H9 (cell line): ENCODE data around the gene RBPJL. TPM values are rescaled to one million over a fixed set of nuclear protein-coding genes. Genes with fewer than 3 reads are reported as not detected.

Experiments
- DNase-seq: peaks from one replicate; pipeline ENCODE4 v3.0.0-alpha.2; 2017
- H2AFZ ChIP-seq: one replicate; pipeline ENCODE4 v1.6.1; 2013; ENCODE audit warnings: mild to moderate bottlenecking, low read length, control low read depth, moderate library complexity
- H2AK5ac ChIP-seq: 2 replicates; pipeline ENCODE4 v1.6.1; 2013; ENCODE audit warnings: low read length, control low read depth, mixed read lengths; ENCODE audit not compliant: insufficient read length
- H2BK120ac ChIP-seq: one replicate; pipeline ENCODE4 v1.6.1; 2013; ENCODE audit warnings: low read depth, mild to moderate bottlenecking, low read length, control low read depth, inconsistent platforms; ENCODE audit not compliant: poor library complexity, severe bottlenecking
- H2BK12ac ChIP-seq: 2 replicates; pipeline ENCODE4 v1.6.1; 2013; ENCODE audit warnings: low read length, control low read depth, mixed read lengths, low read depth; ENCODE audit not compliant: insufficient read length
- H2BK15ac ChIP-seq: 2 replicates; pipeline ENCODE4 v1.6.1; 2013; ENCODE audit warnings: low read depth, low read length, control low read depth
- H2BK20ac ChIP-seq: one replicate; pipeline ENCODE4 v1.6.1; 2013; ENCODE audit warnings: low read depth, mild to moderate bottlenecking, low read length, control low read depth, inconsistent platforms; ENCODE audit not compliant: poor library complexity, severe bottlenecking
- H2BK5ac ChIP-seq: 2 replicates; pipeline ENCODE4 v1.6.1; 2013; ENCODE audit warnings: low read length, control low read depth, mixed read lengths; ENCODE audit not compliant: insufficient read length
- H3K14ac ChIP-seq: 2 replicates; pipeline ENCODE4 v1.6.1; 2013; ENCODE audit warnings: low read length, control low read depth; ENCODE audit not compliant: insufficient read depth
- H3K18ac ChIP-seq: 2 replicates; pipeline ENCODE4 v1.6.1; 2013; ENCODE audit warnings: low read depth, mild to moderate bottlenecking, mixed read lengths, low read length, control low read depth; ENCODE audit not compliant: insufficient read length
- H3K23ac ChIP-seq: 2 replicates; pipeline ENCODE4 v1.6.1; 2013; ENCODE audit warnings: low read length, control low read depth, mixed read lengths, low read depth; ENCODE audit not compliant: insufficient read length
- H3K23me2 ChIP-seq: 2 replicates; pipeline ENCODE4 v1.6.1; 2013; ENCODE audit warnings: low read depth, mild to moderate bottlenecking, mixed read lengths, low read length, control low read depth; ENCODE audit not compliant: insufficient read length, poor library complexity, severe bottlenecking
- H3K27ac ChIP-seq: 2 replicates; pipeline ENCODE4 v1.5.1; 2013; ENCODE audit warnings: low read length, control low read depth, mixed read lengths, low read depth; ENCODE audit not compliant: insufficient read length
- H3K27me3 ChIP-seq: 2 replicates; pipeline ENCODE4 v1.6.1; 2013; ENCODE audit warnings: low read length, control low read depth, inconsistent platforms; ENCODE audit not compliant: insufficient read depth
- H3K4ac ChIP-seq: 2 replicates; pipeline ENCODE4 v1.6.1; 2013; ENCODE audit warnings: low read depth, mild to moderate bottlenecking, control low read depth, inconsistent platforms, low read length, moderate library complexity
- H3K4me1 ChIP-seq: 2 replicates; pipeline ENCODE4 v1.6.1; 2013; ENCODE audit warnings: low read length, control low read depth, inconsistent platforms; ENCODE audit not compliant: insufficient read depth
- H3K4me2 ChIP-seq: 2 replicates; pipeline ENCODE4 v1.6.1; 2013; ENCODE audit warnings: low read length, control low read depth, mixed read lengths; ENCODE audit not compliant: insufficient read length, insufficient read depth
- H3K56ac ChIP-seq: 2 replicates; pipeline ENCODE4 v1.6.1; 2013; ENCODE audit warnings: low read depth, mild to moderate bottlenecking, mixed read lengths, low read length, control low read depth; ENCODE audit not compliant: insufficient read length
- H3K79me1 ChIP-seq: 2 replicates; pipeline ENCODE4 v1.6.1; 2013; ENCODE audit warnings: low read depth, mild to moderate bottlenecking, moderate library complexity, low read length, control low read depth, inconsistent platforms; ENCODE audit not compliant: insufficient read depth, poor library complexity, severe bottlenecking
- H3K79me2 ChIP-seq: 2 replicates; pipeline ENCODE4 v1.6.1; 2013; ENCODE audit warnings: low read length, control low read depth, inconsistent platforms; ENCODE audit not compliant: insufficient read depth
- H3K9ac ChIP-seq: 2 replicates; pipeline ENCODE4 v1.6.1; 2013; ENCODE audit warnings: low read length, control low read depth, mixed read lengths; ENCODE audit not compliant: insufficient read length; ENCODE audit errors: extremely low read depth
- H3K9me3 ChIP-seq: one replicate; pipeline ENCODE4 v1.6.1; 2013; ENCODE audit warnings: low read depth, low read length, inconsistent platforms; ENCODE audit not compliant: control insufficient read depth
- H3T11ph ChIP-seq: one replicate; pipeline ENCODE4 v1.6.1; 2013; ENCODE audit warnings: mild to moderate bottlenecking, low read length, control low read depth, inconsistent platforms
- H4K20me1 ChIP-seq: one replicate; pipeline ENCODE4 v1.6.1; 2013; ENCODE audit not compliant: control insufficient read depth, insufficient read length, insufficient read depth
- H4K5ac ChIP-seq: 2 replicates; pipeline ENCODE4 v1.6.1; 2013; ENCODE audit warnings: low read depth, mild to moderate bottlenecking, mixed read lengths, low read length, control low read depth; ENCODE audit not compliant: insufficient read length
- H4K8ac ChIP-seq: replicated peaks from 2 replicates; pipeline ENCODE4 v1.6.1; 2013; ENCODE audit warnings: low read length, control low read depth, mixed read lengths, low read depth; ENCODE audit not compliant: insufficient read length
- H4K91ac ChIP-seq: 2 replicates; pipeline ENCODE4 v1.6.1; 2013; ENCODE audit warnings: low read depth, mild to moderate bottlenecking, moderate library complexity, mixed read lengths, low read length, control low read depth; ENCODE audit not compliant: insufficient read length
- H3K27ac Mint-ChIP-seq, 3 experiments: 2 replicates in 2 of 3; 3 replicates in 1 of 3; pipeline ENCODE4 v1.8.0; 2020 to 2021; ENCODE audit warnings: mixed read lengths in 3 of 3, mild to moderate bottlenecking in 1 of 3, moderate library complexity in 1 of 3
- H3K27me3 Mint-ChIP-seq: 2 replicates; pipeline ENCODE4 v1.8.0; 2021; ENCODE audit warnings: low read depth, mild to moderate bottlenecking, moderate library complexity, mixed read lengths
- H3K36me3 Mint-ChIP-seq, 3 experiments: 2 replicates in 2 of 3; 3 replicates in 1 of 3; pipeline ENCODE4 v1.8.0; 2020 to 2021; ENCODE audit warnings: low read depth in 3 of 3, mixed read lengths in 3 of 3; ENCODE audit not compliant: insufficient read depth in 1 of 3
- H3K4me1 Mint-ChIP-seq, 2 experiments: 2 replicates each; pipeline ENCODE4 v1.8.0; 2020; ENCODE audit warnings: mixed read lengths in 2 of 2
- H3K4me3 Mint-ChIP-seq, 2 experiments: 2 replicates in 1 of 2; 3 replicates in 1 of 2; pipeline ENCODE4 v1.8.0; 2020 to 2021; ENCODE audit warnings: mild to moderate bottlenecking in 2 of 2, mixed read lengths in 2 of 2, moderate library complexity in 1 of 2
- H3K9me3 Mint-ChIP-seq, 2 experiments: 2 replicates in 1 of 2; 3 replicates in 1 of 2; pipeline ENCODE4 v1.8.0; 2020; ENCODE audit warnings: mild to moderate bottlenecking in 2 of 2, mixed read lengths in 2 of 2, moderate library complexity in 1 of 2
- WGBS: extraction: QIAGEN DNeasy Blood & Tissue Kit; methylation state at CpG from one replicate; pipeline ENCODE4 v1.1.7; 2013; ENCODE audit warnings: missing lambda C conversion rate, low lambda C conversion rate, mixed read lengths; ENCODE audit not compliant: insufficient read length; ENCODE audit errors: extremely low coverage; 5-methylcytosine and 5-hydroxymethylcytosine counted together
- total RNA-seq: library from RNA; stranded (reverse); gene quantifications from 2 replicates; pipeline ENCODE4 v1.2.1, GENCODE V29; 2021
- TF ChIP-seq, protein P1 (sequence below): fragments of 200-600 bp; sonication (generic); conservative IDR thresholded peaks from 3 replicates; pipeline ENCODE4 v1.8.0; 2021; ENCODE audit warnings: antibody characterized with exemption, mild to moderate bottlenecking

Gene RBPJL
- total RNA-seq, 1 experiment from 2014 or later, result 0.28 TPM

- H3K4me1 ChIP-seq, result no peaks in the 10 kb centered on the region
- no peaks in the 10 kb centered on the region for H3K79me2 ChIP-seq
- H4K5ac ChIP-seq, result no peak overlapping the region
- no peaks in the 10 kb centered on the region for H3K27me3 ChIP-seq
- no peaks in the 10 kb centered on the region for H3K79me1 ChIP-seq
- peak overlapping the region in 2 of 3 experiments; percentile 44 to 67; a peak in 2 of 7 replicates for H3K27ac Mint-ChIP-seq
- H3K23ac ChIP-seq, result no peak overlapping the region
- no peak overlapping the region for H3K14ac ChIP-seq
- H2BK20ac ChIP-seq, result no peak overlapping the region
- no peaks in the 10 kb centered on the region for H3K9me3 Mint-ChIP-seq
- no peak overlapping the region for H3K56ac ChIP-seq
- no peak overlapping the region for H3K27ac ChIP-seq
- no peak overlapping the region for H2BK15ac ChIP-seq
- H3K36me3 Mint-ChIP-seq, result peaks cover 8 to 33% (median 30%) of the 10 kb centered on the region in 3 experiments; a peak in 6 of 7 replicates
- H3K4me1 Mint-ChIP-seq, result peaks cover 5 to 6% of the 10 kb centered on the region in 2 experiments; a peak in 1 of 4 replicates
- no peak overlapping the region for H2AFZ ChIP-seq
- H3K18ac ChIP-seq, result no peak overlapping the region
- H2BK12ac ChIP-seq, result no peak overlapping the region
- H4K91ac ChIP-seq, result no peak overlapping the region
- no peaks in the 10 kb centered on the region for H3K27me3 Mint-ChIP-seq
- no peak overlapping the region for H3K4ac ChIP-seq
- H2BK5ac ChIP-seq, result no peak overlapping the region
- TF ChIP-seq, protein P1, sequence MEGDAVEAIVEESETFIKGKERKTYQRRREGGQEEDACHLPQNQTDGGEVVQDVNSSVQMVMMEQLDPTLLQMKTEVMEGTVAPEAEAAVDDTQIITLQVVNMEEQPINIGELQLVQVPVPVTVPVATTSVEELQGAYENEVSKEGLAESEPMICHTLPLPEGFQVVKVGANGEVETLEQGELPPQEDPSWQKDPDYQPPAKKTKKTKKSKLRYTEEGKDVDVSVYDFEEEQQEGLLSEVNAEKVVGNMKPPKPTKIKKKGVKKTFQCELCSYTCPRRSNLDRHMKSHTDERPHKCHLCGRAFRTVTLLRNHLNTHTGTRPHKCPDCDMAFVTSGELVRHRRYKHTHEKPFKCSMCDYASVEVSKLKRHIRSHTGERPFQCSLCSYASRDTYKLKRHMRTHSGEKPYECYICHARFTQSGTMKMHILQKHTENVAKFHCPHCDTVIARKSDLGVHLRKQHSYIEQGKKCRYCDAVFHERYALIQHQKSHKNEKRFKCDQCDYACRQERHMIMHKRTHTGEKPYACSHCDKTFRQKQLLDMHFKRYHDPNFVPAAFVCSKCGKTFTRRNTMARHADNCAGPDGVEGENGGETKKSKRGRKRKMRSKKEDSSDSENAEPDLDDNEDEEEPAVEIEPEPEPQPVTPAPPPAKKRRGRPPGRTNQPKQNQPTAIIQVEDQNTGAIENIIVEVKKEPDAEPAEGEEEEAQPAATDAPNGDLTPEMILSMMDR, result no peak
- no peaks in the 10 kb centered on the region for H3K23me2 ChIP-seq
- no CpG with 5 or more reads among the region's 6 CpGs for WGBS
- no peaks in the 10 kb centered on the region for H4K20me1 ChIP-seq
- H3K4me2 ChIP-seq, result no peak overlapping the region
- no peaks in the 10 kb centered on the region for H3K9me3 ChIP-seq
- no peak for DNase-seq
- no peak overlapping the region for H2BK120ac ChIP-seq
- no peak overlapping the region; a peak in 1 of 5 replicates for H3K4me3 Mint-ChIP-seq
- no peak overlapping the region for H4K8ac ChIP-seq
- no peak overlapping the region for H2AK5ac ChIP-seq
- no peak overlapping the region for H3K9ac ChIP-seq
- H3T11ph ChIP-seq, result no peak overlapping the region
These were observed 18.7 kb downstream of the RBPJL start for GRCh38 chr20:45325371-45325770.
